ENCODE data around the gene PARVG.

Gene PARVG

DNA sequence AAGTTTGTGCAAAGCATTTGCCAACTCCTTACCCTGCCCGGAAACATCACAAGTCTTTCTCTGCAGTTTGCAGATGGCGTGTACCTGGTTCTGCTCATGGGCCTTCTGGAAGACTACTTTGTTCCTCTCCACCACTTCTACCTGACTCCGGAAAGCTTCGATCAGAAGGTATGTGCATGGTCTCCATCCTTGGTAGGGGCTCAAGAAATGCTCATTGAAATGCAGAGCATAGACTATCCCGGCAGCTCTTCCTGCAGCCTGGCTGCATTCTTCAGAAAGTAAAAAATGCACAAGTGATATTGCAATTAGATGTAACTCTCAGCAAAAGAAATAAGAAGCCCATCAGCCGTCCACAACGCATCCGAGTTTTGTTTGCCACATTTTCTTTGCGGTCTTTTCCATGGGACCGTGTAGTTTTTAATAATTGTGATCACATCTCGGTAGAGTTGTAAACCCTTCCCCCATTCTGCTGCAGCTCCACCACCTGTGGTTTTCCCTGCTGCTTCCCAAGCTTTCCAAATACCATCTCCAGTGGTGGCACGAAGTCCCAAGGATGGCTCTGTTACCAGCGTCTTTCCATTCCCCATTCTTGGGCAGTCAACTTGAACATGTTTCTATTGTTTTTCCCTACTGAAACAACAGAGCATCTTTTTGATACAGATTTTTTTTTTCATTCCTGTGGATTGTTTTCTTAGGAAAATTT is 22.7 kb upstream of the PARVG start:
- Histone ChIP-seq H3K27me3 (ENCODE audit: insufficient read depth, poor library complexity, severe bottlenecking) (no peaks in the 10 kb centered on the region), H3K4me3 (replicated peaks; ENCODE audit: insufficient read depth, low read length) (no peak overlapping the region), H3K27ac (replicated peaks) (no peak overlapping the region)
- no peak for DNase-seq (ENCODE audit: low read depth in 1 of 2, low spot score in 1 of 2)
- TF ChIP-seq, protein P1, sequence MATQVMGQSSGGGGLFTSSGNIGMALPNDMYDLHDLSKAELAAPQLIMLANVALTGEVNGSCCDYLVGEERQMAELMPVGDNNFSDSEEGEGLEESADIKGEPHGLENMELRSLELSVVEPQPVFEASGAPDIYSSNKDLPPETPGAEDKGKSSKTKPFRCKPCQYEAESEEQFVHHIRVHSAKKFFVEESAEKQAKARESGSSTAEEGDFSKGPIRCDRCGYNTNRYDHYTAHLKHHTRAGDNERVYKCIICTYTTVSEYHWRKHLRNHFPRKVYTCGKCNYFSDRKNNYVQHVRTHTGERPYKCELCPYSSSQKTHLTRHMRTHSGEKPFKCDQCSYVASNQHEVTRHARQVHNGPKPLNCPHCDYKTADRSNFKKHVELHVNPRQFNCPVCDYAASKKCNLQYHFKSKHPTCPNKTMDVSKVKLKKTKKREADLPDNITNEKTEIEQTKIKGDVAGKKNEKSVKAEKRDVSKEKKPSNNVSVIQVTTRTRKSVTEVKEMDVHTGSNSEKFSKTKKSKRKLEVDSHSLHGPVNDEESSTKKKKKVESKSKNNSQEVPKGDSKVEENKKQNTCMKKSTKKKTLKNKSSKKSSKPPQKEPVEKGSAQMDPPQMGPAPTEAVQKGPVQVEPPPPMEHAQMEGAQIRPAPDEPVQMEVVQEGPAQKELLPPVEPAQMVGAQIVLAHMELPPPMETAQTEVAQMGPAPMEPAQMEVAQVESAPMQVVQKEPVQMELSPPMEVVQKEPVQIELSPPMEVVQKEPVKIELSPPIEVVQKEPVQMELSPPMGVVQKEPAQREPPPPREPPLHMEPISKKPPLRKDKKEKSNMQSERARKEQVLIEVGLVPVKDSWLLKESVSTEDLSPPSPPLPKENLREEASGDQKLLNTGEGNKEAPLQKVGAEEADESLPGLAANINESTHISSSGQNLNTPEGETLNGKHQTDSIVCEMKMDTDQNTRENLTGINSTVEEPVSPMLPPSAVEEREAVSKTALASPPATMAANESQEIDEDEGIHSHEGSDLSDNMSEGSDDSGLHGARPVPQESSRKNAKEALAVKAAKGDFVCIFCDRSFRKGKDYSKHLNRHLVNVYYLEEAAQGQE (IDR thresholded peaks at IDR 0.05; ENCODE audit: insufficient replicate concordance, low read depth), result no peak
- TF ChIP-seq, protein P2, sequence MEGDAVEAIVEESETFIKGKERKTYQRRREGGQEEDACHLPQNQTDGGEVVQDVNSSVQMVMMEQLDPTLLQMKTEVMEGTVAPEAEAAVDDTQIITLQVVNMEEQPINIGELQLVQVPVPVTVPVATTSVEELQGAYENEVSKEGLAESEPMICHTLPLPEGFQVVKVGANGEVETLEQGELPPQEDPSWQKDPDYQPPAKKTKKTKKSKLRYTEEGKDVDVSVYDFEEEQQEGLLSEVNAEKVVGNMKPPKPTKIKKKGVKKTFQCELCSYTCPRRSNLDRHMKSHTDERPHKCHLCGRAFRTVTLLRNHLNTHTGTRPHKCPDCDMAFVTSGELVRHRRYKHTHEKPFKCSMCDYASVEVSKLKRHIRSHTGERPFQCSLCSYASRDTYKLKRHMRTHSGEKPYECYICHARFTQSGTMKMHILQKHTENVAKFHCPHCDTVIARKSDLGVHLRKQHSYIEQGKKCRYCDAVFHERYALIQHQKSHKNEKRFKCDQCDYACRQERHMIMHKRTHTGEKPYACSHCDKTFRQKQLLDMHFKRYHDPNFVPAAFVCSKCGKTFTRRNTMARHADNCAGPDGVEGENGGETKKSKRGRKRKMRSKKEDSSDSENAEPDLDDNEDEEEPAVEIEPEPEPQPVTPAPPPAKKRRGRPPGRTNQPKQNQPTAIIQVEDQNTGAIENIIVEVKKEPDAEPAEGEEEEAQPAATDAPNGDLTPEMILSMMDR (IDR thresholded peaks at IDR 0.05; ENCODE audit: insufficient read depth, low read length), result no peak
- TF ChIP-seq POLR2AphosphoS5 (IDR thresholded peaks at IDR 0.05; ENCODE audit: low read depth) (no peak), GABPA (IDR thresholded peaks at IDR 0.05; ENCODE audit: low read depth) (no peak), SPI1 (IDR thresholded peaks at IDR 0.05; ENCODE audit: borderline replicate concordance, low read depth) (no peak)

DNA sequence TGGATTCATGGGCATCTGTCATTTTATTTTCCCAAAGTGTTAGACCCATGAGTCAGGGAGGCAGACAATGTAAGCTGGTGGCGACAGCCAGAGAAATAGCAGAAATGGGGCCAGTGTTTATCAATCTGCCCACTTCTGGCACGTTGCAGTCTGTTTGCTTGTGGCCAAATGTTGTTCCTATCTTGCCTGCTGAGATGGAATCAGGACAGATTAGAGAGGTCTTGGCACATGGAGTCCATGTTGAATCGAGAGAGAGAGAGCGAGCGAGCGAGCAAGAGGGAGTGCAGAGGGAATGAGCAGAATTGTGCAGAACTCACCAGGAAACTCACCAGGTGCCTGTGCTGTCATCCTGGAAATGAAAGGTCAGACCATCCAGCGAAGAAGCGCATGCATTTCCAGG is 21.9 kb upstream of the PARVG start:
- no peaks in the 10 kb centered on the region for H3K27me3 ChIP-seq (ENCODE audit: insufficient read depth, poor library complexity, severe bottlenecking)
- no peak overlapping the region for H3K4me3 ChIP-seq (replicated peaks; ENCODE audit: insufficient read depth, low read length)
- TF ChIP-seq, protein P2 (IDR thresholded peaks at IDR 0.05; ENCODE audit: insufficient read depth, low read length), result no peak
- TF ChIP-seq, protein P1 (IDR thresholded peaks at IDR 0.05; ENCODE audit: insufficient replicate concordance, low read depth), result no peak
- TF ChIP-seq SPI1 (IDR thresholded peaks at IDR 0.05; ENCODE audit: borderline replicate concordance, low read depth) (no peak), GABPA (IDR thresholded peaks at IDR 0.05; ENCODE audit: low read depth) (no peak), POLR2AphosphoS5 (IDR thresholded peaks at IDR 0.05; ENCODE audit: low read depth) (no peak)
- DNase-seq (ENCODE audit: low read depth in 1 of 2, low spot score in 1 of 2), result no peak
- H3K27ac ChIP-seq (replicated peaks), result no peak overlapping the region

DNA sequence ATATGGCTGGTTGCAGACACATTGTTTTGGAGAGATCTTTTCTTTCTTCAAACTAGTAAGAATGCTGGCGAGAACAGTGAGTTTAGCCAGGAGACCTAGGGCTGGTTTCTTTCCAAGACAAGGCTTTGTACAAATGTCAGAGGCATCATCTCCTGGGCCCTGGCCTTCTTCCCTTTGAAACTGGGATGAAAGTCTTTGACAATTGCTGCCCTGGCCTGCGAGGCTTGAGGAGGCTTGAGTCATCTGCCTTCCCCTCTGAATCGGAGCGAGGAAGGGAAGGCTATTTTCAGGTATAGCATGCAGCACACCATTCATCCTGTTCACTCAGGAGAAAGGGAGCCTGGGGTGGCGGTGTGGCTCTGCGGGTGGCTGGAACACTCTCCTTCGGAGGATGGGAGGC is 21.5 kb upstream of the PARVG start:
- Histone ChIP-seq H3K27me3 (ENCODE audit: insufficient read depth, poor library complexity, severe bottlenecking) (no peaks in the 10 kb centered on the region), H3K4me3 (replicated peaks; ENCODE audit: insufficient read depth, low read length) (no peak overlapping the region), H3K27ac (replicated peaks) (no peak overlapping the region)
- no peak for DNase-seq (ENCODE audit: low read depth in 1 of 2, low spot score in 1 of 2)
- TF ChIP-seq SPI1 (IDR thresholded peaks at IDR 0.05; ENCODE audit: borderline replicate concordance, low read depth) (no peak), POLR2AphosphoS5 (IDR thresholded peaks at IDR 0.05; ENCODE audit: low read depth) (no peak), GABPA (IDR thresholded peaks at IDR 0.05; ENCODE audit: low read depth) (no peak)
- TF ChIP-seq, protein P1 (IDR thresholded peaks at IDR 0.05; ENCODE audit: insufficient replicate concordance, low read depth), result no peak
- TF ChIP-seq, protein P2 (IDR thresholded peaks at IDR 0.05; ENCODE audit: insufficient read depth, low read length), result no peak

All from HL-60 (cell line).